HG03378 (cell line): ENCODE measurements around the gene PHF12.

Experiments
- ATAC-seq: cut with Tn5 transposase; IDR thresholded peaks from one replicate; pipeline ENCODE4 v1.9.1; 2021; ENCODE audit warnings: mild to moderate bottlenecking, moderate library complexity; ENCODE audit not compliant: unreplicated experiment

Gene PHF12

GRCh38 chr17:28951428-28951990 is at the start of gene PHF12:
PHF12 (minus strand) TSS chr17:28951518; CDS start chr17:28950960, 558 bp downstream.
- ATAC-seq: peak; percentile 59

GRCh38 chr17:29000973-29001372 is 49.7 kb upstream of the PHF12 start:
- no peak for ATAC-seq

GRCh38 chr17:28999206-28999605 is 47.9 kb upstream of the PHF12 start:
- no peak for ATAC-seq

GRCh38 chr17:28997806-28998205 is 46.5 kb upstream of the PHF12 start:
- ATAC-seq: no peak

GRCh38 chr17:28996554-28997096 is 45.3 kb upstream of the PHF12 start:
- no peak for ATAC-seq

GRCh38 chr17:28993645-28994426 is 42.5 kb upstream of the PHF12 start:
- ATAC-seq: no peak

- ATAC-seq: no peak
Measured at GRCh38 chr17:28992625-28993600, 41.6 kb upstream of the PHF12 start.

- no peak for ATAC-seq
Measured at GRCh38 chr17:28992185-28992584, 40.9 kb upstream of the PHF12 start.

GRCh38 chr17:28991779-28992178 is 40.5 kb upstream of the PHF12 start:
- ATAC-seq: no peak

- no peak for ATAC-seq
Measured at GRCh38 chr17:28989028-28989427, 37.7 kb upstream of the PHF12 start.

- no peak for ATAC-seq
Measured at GRCh38 chr17:28988475-28988874, 37.2 kb upstream of the PHF12 start.

GRCh38 chr17:28986714-28987655 is 35.7 kb upstream of the PHF12 start:
- ATAC-seq: no peak

- ATAC-seq: no peak
Measured at GRCh38 chr17:28985950-28986713, 34.8 kb upstream of the PHF12 start.

GRCh38 chr17:28983286-28984230 is 32.2 kb upstream of the PHF12 start:
- no peak for ATAC-seq

- no peak for ATAC-seq
Measured at GRCh38 chr17:28982131-28982793, 30.9 kb upstream of the PHF12 start.

- no peak for ATAC-seq
Measured at GRCh38 chr17:28978356-28978964, 27.1 kb upstream of the PHF12 start.

- ATAC-seq: no peak
Measured at GRCh38 chr17:28977659-28978355, 26.5 kb upstream of the PHF12 start.
